ENCODE results near the gene SYCP2L.

SYCP2L gene

DNA sequence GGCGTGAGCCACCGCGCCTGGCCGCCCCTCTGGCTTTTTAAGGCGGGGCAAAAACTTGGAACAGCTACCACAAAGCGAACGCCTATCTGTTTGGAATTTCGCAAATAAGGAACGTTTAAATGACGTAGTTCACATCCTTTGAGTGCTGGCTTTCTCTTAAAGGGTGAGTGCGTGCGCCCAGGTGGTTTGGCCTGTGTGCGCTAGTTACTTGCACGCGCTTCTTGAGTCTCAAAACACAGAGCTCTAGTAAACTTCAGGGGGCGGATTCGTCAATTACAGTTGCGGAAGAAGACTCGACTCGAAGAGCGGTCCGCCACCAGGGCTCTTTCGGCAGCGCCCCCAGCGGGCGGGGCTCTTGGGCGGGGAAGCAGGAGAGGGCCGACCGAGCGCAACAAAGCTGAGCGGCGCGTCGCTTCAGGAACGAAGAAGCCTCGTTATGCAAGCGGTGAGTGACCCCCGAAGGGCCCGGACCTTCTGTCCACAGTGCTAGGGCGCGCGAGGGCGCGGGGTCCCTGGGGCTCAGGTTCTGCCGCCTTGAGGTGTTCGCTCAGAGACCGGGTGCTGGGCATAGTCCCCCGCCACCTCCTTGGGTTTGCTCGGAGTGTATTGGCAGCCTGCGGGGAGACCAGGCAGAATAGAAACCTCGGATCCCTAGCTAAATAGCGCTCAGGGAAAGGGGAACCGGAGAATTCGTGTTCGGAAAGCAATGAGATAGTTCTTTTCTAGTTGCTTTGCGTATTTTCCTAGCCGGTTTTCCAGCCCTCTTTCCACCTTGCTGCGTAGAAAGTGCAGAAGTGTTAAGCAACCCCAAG, at the start of gene SYCP2L (continued):
- TF ChIP-seq, protein P1, sequence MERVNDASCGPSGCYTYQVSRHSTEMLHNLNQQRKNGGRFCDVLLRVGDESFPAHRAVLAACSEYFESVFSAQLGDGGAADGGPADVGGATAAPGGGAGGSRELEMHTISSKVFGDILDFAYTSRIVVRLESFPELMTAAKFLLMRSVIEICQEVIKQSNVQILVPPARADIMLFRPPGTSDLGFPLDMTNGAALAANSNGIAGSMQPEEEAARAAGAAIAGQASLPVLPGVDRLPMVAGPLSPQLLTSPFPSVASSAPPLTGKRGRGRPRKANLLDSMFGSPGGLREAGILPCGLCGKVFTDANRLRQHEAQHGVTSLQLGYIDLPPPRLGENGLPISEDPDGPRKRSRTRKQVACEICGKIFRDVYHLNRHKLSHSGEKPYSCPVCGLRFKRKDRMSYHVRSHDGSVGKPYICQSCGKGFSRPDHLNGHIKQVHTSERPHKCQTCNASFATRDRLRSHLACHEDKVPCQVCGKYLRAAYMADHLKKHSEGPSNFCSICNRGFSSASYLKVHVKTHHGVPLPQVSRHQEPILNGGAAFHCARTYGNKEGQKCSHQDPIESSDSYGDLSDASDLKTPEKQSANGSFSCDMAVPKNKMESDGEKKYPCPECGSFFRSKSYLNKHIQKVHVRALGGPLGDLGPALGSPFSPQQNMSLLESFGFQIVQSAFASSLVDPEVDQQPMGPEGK (tag by site-specific recombination; IDR thresholded peaks at IDR 0.05): peak; percentile 92
- TF ChIP-seq ZNF561 (tag by site-specific recombination; IDR thresholded peaks at IDR 0.05; ENCODE audit: borderline replicate concordance): peak; percentile 86; the same call in 1 of the 2 replicates
- TF ChIP-seq, protein P2, sequence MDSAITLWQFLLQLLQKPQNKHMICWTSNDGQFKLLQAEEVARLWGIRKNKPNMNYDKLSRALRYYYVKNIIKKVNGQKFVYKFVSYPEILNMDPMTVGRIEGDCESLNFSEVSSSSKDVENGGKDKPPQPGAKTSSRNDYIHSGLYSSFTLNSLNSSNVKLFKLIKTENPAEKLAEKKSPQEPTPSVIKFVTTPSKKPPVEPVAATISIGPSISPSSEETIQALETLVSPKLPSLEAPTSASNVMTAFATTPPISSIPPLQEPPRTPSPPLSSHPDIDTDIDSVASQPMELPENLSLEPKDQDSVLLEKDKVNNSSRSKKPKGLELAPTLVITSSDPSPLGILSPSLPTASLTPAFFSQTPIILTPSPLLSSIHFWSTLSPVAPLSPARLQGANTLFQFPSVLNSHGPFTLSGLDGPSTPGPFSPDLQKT (IDR thresholded peaks at IDR 0.05; ENCODE audit: borderline replicate concordance, low read depth, low read length): no peak
- peak; percentile 54 for TF ChIP-seq ZSCAN30 (tag by site-specific recombination; IDR thresholded peaks at IDR 0.05)
- TF ChIP-seq ZNF624 (tag by site-specific recombination; IDR thresholded peaks at IDR 0.05): no peak
- TF ChIP-seq KLF8 (tag by site-specific recombination; IDR thresholded peaks at IDR 0.05): peak; percentile 49; the same call in 1 of the 2 replicates
- TF ChIP-seq ZNF2 (tag by site-specific recombination; IDR thresholded peaks at IDR 0.05): peak; percentile 91
- peak; percentile 96 for TF ChIP-seq ZNF629 (tag by site-specific recombination; IDR thresholded peaks at IDR 0.05)
- TF ChIP-seq ZNF76 (tag by site-specific recombination; IDR thresholded peaks at IDR 0.05; ENCODE audit: borderline replicate concordance, low read depth): peak; percentile 32; the same call in 1 of the 2 replicates
- peak; percentile 58 for TF ChIP-seq MZF1 (tag by site-specific recombination; IDR thresholded peaks at IDR 0.05; ENCODE audit: borderline replicate concordance)
- peak; percentile 85; the same call in 1 of the 2 replicates for TF ChIP-seq ZEB2 (tag by site-specific recombination; IDR thresholded peaks at IDR 0.05)
- TF ChIP-seq ZBTB48 (tag by site-specific recombination; IDR thresholded peaks at IDR 0.05): peak; percentile 92
- peak; percentile 47; the same call in 1 of the 2 replicates for TF ChIP-seq HOXD13 (CRISPR knock-in tag; IDR thresholded peaks at IDR 0.05; ENCODE audit: borderline replicate concordance)
- TF ChIP-seq ZNF513 (tag by site-specific recombination; IDR thresholded peaks at IDR 0.05): no peak
- peak; percentile 81 for TF ChIP-seq PRDM4 (tag by site-specific recombination; IDR thresholded peaks at IDR 0.05)
- TF ChIP-seq ZBTB10 (tag by site-specific recombination; IDR thresholded peaks at IDR 0.05): peak; percentile 70; the same call in 1 of the 2 replicates
- no peak for TF ChIP-seq ZNF555 (tag by site-specific recombination; conservative IDR thresholded peaks at IDR 0.05)
- TF ChIP-seq OSR2 (tag by site-specific recombination; IDR thresholded peaks at IDR 0.05): 0 out of 2 replicates have a peak, but pooled peaks have one; percentile 34
- TF ChIP-seq ZFHX2 (tag by site-specific recombination; conservative IDR thresholded peaks at IDR 0.05): peak; percentile 48; the same call in 1 of the 2 replicates
- no peak for TF ChIP-seq YY2 (tag by site-specific recombination; IDR thresholded peaks at IDR 0.05)
- no peak for TF ChIP-seq ZBTB6 (tag by site-specific recombination; IDR thresholded peaks at IDR 0.05)
- no peak for TF ChIP-seq ZNF157 (tag by site-specific recombination; IDR thresholded peaks at IDR 0.05)
- TF ChIP-seq ZNF302 (tag by site-specific recombination; IDR thresholded peaks at IDR 0.05; ENCODE audit: low read depth): no peak
- peak; percentile 60; the same call in 1 of the 2 replicates for TF ChIP-seq BCL11A (tag by site-specific recombination; IDR thresholded peaks at IDR 0.05; ENCODE audit: low read depth)
- 0 out of 2 replicates have a peak, but pooled peaks have one; percentile 27 for TF ChIP-seq ZBTB44 (tag by site-specific recombination; IDR thresholded peaks at IDR 0.05)
